ENCODE measurements around the gene TUBA8.

TUBA8 gene

GRCh38 chr22:18111759-18112330 lies 1.2 kb downstream of the TUBA8 start:
- TF ChIP-seq, protein P1, sequence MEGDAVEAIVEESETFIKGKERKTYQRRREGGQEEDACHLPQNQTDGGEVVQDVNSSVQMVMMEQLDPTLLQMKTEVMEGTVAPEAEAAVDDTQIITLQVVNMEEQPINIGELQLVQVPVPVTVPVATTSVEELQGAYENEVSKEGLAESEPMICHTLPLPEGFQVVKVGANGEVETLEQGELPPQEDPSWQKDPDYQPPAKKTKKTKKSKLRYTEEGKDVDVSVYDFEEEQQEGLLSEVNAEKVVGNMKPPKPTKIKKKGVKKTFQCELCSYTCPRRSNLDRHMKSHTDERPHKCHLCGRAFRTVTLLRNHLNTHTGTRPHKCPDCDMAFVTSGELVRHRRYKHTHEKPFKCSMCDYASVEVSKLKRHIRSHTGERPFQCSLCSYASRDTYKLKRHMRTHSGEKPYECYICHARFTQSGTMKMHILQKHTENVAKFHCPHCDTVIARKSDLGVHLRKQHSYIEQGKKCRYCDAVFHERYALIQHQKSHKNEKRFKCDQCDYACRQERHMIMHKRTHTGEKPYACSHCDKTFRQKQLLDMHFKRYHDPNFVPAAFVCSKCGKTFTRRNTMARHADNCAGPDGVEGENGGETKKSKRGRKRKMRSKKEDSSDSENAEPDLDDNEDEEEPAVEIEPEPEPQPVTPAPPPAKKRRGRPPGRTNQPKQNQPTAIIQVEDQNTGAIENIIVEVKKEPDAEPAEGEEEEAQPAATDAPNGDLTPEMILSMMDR (conservative IDR thresholded peaks at IDR 0.05), result no peak
- no peak overlapping the region for H3K27ac ChIP-seq

DNA sequence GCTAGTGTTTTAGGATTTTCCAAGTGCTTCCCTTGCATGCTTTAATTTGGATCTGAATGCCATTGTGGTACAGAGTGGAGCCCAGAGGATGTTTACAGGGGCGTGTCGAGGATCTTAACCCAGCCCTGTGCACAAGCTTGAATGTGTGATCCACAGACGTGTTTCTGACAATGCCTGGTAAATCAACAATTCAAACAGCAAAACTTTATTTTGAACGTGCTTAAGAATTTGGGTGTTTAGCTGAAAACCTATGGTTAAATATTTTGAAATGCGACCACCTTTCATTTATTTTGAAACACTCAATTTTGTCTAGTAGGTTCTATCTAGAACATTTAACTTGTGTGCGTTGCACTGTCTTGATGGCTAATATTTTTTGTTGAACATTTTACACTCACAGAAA lies 1.8 kb downstream of the TUBA8 start:
- no peak overlapping the region for H3K27ac ChIP-seq
- TF ChIP-seq, protein P1 (conservative IDR thresholded peaks at IDR 0.05), result no peak

- TF ChIP-seq, protein P1 (conservative IDR thresholded peaks at IDR 0.05), result no peak
- H3K27ac ChIP-seq, result no peak overlapping the region
Observed at GRCh38 chr22:18113680-18114394, 3.2 kb downstream of the TUBA8 start.

DNA sequence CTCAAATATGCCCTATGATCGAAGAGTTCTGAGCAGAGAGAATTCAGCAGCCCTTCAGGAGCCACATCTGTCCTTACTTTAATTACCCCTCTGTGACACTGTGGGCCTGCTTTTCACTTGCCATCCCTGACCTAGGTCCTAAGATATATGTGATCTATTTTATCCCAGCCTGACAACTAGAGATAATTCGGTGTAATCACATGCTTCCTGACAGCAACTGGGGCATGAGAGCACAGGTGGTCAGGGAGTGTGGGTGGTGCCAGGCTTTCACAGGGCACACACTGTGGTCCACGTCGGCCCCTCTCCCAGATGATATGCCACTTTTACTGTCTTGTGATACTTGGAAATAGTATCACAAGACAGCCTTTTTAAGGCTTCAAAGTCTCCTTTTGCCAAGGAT lies 3.9 kb downstream of the TUBA8 start:
- TF ChIP-seq, protein P1 (conservative IDR thresholded peaks at IDR 0.05), result no peak
- no peak overlapping the region for H3K27ac ChIP-seq

DNA sequence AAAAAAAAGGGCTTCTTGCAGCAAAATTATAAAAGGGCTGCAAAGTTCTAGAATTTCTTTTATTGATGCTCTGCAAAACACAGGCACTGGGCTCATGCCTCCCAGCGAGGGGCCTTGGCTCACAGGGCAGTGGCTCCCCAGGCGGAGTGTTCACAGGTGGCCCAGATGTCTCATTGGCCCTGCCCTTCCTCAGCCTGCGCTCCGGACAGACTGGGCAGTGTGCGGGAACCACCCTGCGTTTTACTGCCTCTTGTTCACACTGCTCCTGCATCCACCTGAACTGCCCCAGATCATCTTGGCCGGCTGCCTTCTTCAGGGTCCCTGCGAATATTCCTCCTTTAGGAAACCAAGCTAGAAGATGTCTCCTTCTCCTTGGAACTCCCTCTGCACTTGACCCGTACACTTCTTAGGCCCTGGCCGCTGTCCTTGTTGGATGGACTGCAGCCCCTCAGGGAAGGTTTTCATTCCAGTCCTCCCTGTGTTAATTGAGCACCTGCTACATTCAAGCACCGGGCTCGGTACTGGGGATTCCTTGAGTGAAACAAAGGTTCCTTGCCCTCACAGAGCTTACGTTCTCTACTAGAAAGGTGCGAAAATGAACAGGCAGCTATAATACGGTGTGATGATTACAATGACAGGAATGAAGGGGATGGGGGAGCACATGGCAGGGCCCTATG lies 4.5 kb downstream of the TUBA8 start:
- no peak overlapping the region for H3K27ac ChIP-seq
- TF ChIP-seq, protein P1 (conservative IDR thresholded peaks at IDR 0.05), result no peak

GRCh38 chr22:18115906-18116371 lies 5.3 kb downstream of the TUBA8 start:
- no peak overlapping the region for H3K27ac ChIP-seq
- TF ChIP-seq, protein P1 (conservative IDR thresholded peaks at IDR 0.05), result no peak

GRCh38 chr22:18116634-18117033 lies 6.0 kb downstream of the TUBA8 start:
- TF ChIP-seq, protein P1 (conservative IDR thresholded peaks at IDR 0.05), result no peak
- no peak overlapping the region for H3K27ac ChIP-seq

Measured in VCaP (cell line).